Pancreas (tissue), 10 donors: ENCODE results near the gene ACKR3. TPM values are rescaled to one million over a fixed set of nuclear protein-coding genes. Genes with fewer than 3 reads are reported as not detected.

ENCODE experiments used
- ATAC-seq, 4 donors: fragments of 200-7000 bp; cut with Tn5 transposase; one replicate each; pipeline versions ENCODE4 v1.8.0 to v1.9.1; 2020; ENCODE audit warnings: mild to moderate bottlenecking in 4 of 4, moderate library complexity in 4 of 4
- DNase-seq, 6 donors: peaks; one replicate each; pipeline ENCODE4 v3.0.0-alpha.2; 2020
- FAIRE-seq: peaks from 2 replicates; lab custom pipeline; 2012; peaks lifted over from hg19 to GRCh38; lab: Jason Lieb, UNC
- H3K27ac ChIP-seq, 4 donors: fragments of 200-600 bp; sonication (generic); 1 replicate in 3 of 4; 2 replicates in 1 of 4; pipeline versions ENCODE4 v1.5.0 to v1.8.0; 2020
- H3K27me3 ChIP-seq, 4 donors: fragments of 200-600 bp; one replicate each; pipeline ENCODE4 v1.8.0; 2021
- H3K36me3 ChIP-seq, 3 donors: fragments of 200-600 bp; sonication (generic) in 1 of 3; one replicate each; pipeline versions ENCODE4 v1.5.0 to v1.8.0; 2020 to 2021
- H3K4me1 ChIP-seq, 3 donors: fragments of 200-600 bp; one replicate each; pipeline ENCODE4 v1.8.0; 2021
- H3K4me3 ChIP-seq, 4 donors: fragments of 200-600 bp; sonication (generic) in 2 of 4; one replicate each; pipeline versions ENCODE4 v1.5.0 to v1.8.0; 2020 to 2021
- H3K9me3 ChIP-seq, 4 donors: fragments of 200-600 bp; one replicate each; pipeline ENCODE4 v1.8.0; 2021
- CTCF ChIP-seq, 4 donors: fragments of 200-600 bp; sonication (generic) in 3 of 4; IDR thresholded peaks; one replicate each; pipeline versions ENCODE4 v1.5.0 to v1.8.0; 2021; ENCODE audit warnings: antibody characterized with exemption in 4 of 4
- WGBS, 2 donors: extraction: QIAGEN DNeasy Blood & Tissue Kit; methylation state at CpG; one replicate each; pipeline ENCODE4 v1.1.7; 2013; 5-methylcytosine and 5-hydroxymethylcytosine counted together
- intact Hi-C, 3 donors: fragments of 100-400 bp; cut with DNase I; formaldehyde crosslinking; loops; one replicate each; pipeline versions ENCODE4 v1.11.1 to v1.14.2; 2022
- polyA plus RNA-seq, 2 donors: library from polyadenylated mRNA; stranded (reverse); fragments of 200-250 nt; gene quantifications; one replicate each; pipeline ENCODE4 v1.2.3, GENCODE V29; 2013
- total RNA-seq, 6 donors: library from RNA; stranded (reverse); fragmentation: NEBNext Ultra II Directional in 4 of 6; extraction: Animal tissue kit (Norgen Biotek cat#: 25700) in 4 of 6; gene quantifications; one replicate each; pipeline versions ENCODE4 v1.2.1 to v1.2.4, GENCODE V29; 2021 to 2023
- donor health status: healthy with polysubstance abuse.
- donor health status: DM: no; HTN: no; CAD: no; lungs with moderate emphysema.
- donor health status: DM: no; HTN: no; CAD: no.
- donor health status: control.
- donor health status: control.
- donor health status: Bipolar disorder and iron deficiency.
- donor health status: DM: yes; HTN: yes; CAD: no.
- donor health status: DM: no; HTN: no; CAD: no.
- donor health status: DM: no; HTN: no; CAD: no.
- donor health status: DM: yes; HTN: yes; CAD: no.

Gene ACKR3
- total and polyA plus RNA-seq, 8 donors = 6.2 to 30.3 (median 12.9) TPM

GRCh38 chr2:236579746-236580315 lies 10.2 kb downstream of the ACKR3 start:
- Histone ChIP-seq H3K36me3 (peaks cover 0 to 23% (median 7%) of the 10 kb centered on the region in 3 donors), H3K27me3 (no peaks in the 10 kb centered on the region), H3K9me3 (no peaks in the 10 kb centered on the region), H3K4me1 (peaks cover 16 to 59% (median 29%) of the 10 kb centered on the region in 3 donors), H3K4me3 (peak overlapping the region in 1 of 4 donors; percentile 23), H3K27ac (peak overlapping the region; percentile 12 to 75 (median 64))
- intact Hi-C loops = no loop called here
- DNase-seq = peak in 3 of 6 donors; percentile 41 to 52 (median 48)
- TF ChIP-seq CTCF (IDR thresholded peaks at IDR 0.05) = no peak
- no peak for FAIRE-seq
- ATAC-seq = peak; percentile 33 to 57 (median 44)
- WGBS, 2 donors = 31 to 34% methylated on average over 9 of the region's 9 CpGs

- no peak overlapping the region for H3K4me3 ChIP-seq
- H3K27ac ChIP-seq = no peak overlapping the region
- H3K36me3 ChIP-seq = peaks cover 0 to 23% (median 7%) of the 10 kb centered on the region in 3 donors
- no peaks in the 10 kb centered on the region for H3K27me3 ChIP-seq
- peak in 1 of 6 donors; percentile 48 for DNase-seq
- no peaks in the 10 kb centered on the region for H3K9me3 ChIP-seq
- FAIRE-seq = no peak
- ATAC-seq = no peak
- no peak for TF ChIP-seq CTCF (IDR thresholded peaks at IDR 0.05)
- H3K4me1 ChIP-seq = peaks cover 16 to 54% (median 26%) of the 10 kb centered on the region in 3 donors
- intact Hi-C loops = no loop called here
- 76 to 79% methylated on average over 29 of the region's 29 CpGs for WGBS, 2 donors
Observed at GRCh38 chr2:236580746-236581355, 11.2 kb downstream of the ACKR3 start.

- ATAC-seq (no peak), FAIRE-seq (no peak), DNase-seq (peak in 1 of 6 donors; percentile 24)
- Histone ChIP-seq H3K36me3 (peaks cover 0 to 23% (median 7%) of the 10 kb centered on the region in 3 donors), H3K4me3 (no peak overlapping the region), H3K9me3 (no peaks in the 10 kb centered on the region), H3K27ac (no peak overlapping the region), H3K4me1 (peaks cover 16 to 47% (median 19%) of the 10 kb centered on the region in 3 donors), H3K27me3 (no peaks in the 10 kb centered on the region)
- intact Hi-C loops = no loop called here
- TF ChIP-seq CTCF (IDR thresholded peaks at IDR 0.05) = no peak
- 35 to 43% methylated on average over 7 of the region's 7 CpGs for WGBS, 2 donors
Observed at GRCh38 chr2:236581546-236581945, 11.9 kb downstream of the ACKR3 start.

GRCh38 chr2:236582968-236583367 lies 13.3 kb downstream of the ACKR3 start:
- no peak for TF ChIP-seq CTCF (IDR thresholded peaks at IDR 0.05)
- no peak for ATAC-seq
- FAIRE-seq = no peak
- H3K36me3 ChIP-seq = peaks cover 0 to 23% (median 7%) of the 10 kb centered on the region in 3 donors
- peak in 1 of 6 donors; percentile 36 for DNase-seq
- H3K27ac ChIP-seq = no peak overlapping the region
- intact Hi-C loops = no loop called here
- H3K4me3 ChIP-seq = no peak overlapping the region
- H3K27me3 ChIP-seq = no peaks in the 10 kb centered on the region
- H3K4me1 ChIP-seq = peaks cover 15 to 33% (median 16%) of the 10 kb centered on the region in 3 donors
- no peaks in the 10 kb centered on the region for H3K9me3 ChIP-seq
- 83 to 86% methylated on average over 5 of the region's 5 CpGs for WGBS, 2 donors
